Right ventricle myocardium superior (tissue), 1 donor: ENCODE measurements around the gene C2CD4A. TPM values are rescaled to one million over a fixed set of nuclear protein-coding genes. Genes with fewer than 3 reads are reported as not detected.

Experiments
- ATAC-seq: fragments of 200-7000 bp; cut with Tn5 transposase; one replicate; pipeline ENCODE4 v1.9.1; 2020; ENCODE audit warnings: mild to moderate bottlenecking; ENCODE audit not compliant: poor library complexity
- DNase-seq: peaks from one replicate; pipeline ENCODE4 v3.0.0-alpha.2; 2020
- intact Hi-C: fragments of 100-400 bp; cut with DNase I; formaldehyde crosslinking; loops from one replicate; pipeline ENCODE4 v1.11.2; 2022
- total RNA-seq: library from RNA; stranded (reverse); fragmentation: NEBNext Ultra II Directional; extraction: Animal tissue kit (Norgen Biotek cat#: 25700); gene quantifications from one replicate; pipeline ENCODE4 v1.2.1, GENCODE V29; 2021
- donor health status: DM: no; HTN: yes; CAD: no; lungs with severe emphysema.

The C2CD4A gene
- total RNA-seq, 1 donor from 2014 or later = not detected

- intact Hi-C loops = no loop called here
- DNase-seq = no peak
- ATAC-seq = no peak
Measured at GRCh38 chr15:62058327-62059028, 8.3 kb upstream of the C2CD4A start.

- no peak for ATAC-seq
- intact Hi-C loops = no loop called here
- DNase-seq = no peak
Measured at GRCh38 chr15:62059108-62059815, 7.5 kb upstream of the C2CD4A start.

- intact Hi-C loops = no loop called here
- DNase-seq = peak; percentile 65
- ATAC-seq = peak; percentile 71
Measured at GRCh38 chr15:62059816-62060112, 7.0 kb upstream of the C2CD4A start.

- DNase-seq (peak; percentile 96), ATAC-seq (peak; percentile 100)
- intact Hi-C loops = no loop called here
Measured at GRCh38 chr15:62060113-62060895, 6.5 kb upstream of the C2CD4A start, which contains the start of gene VPS13C. VPS13C (minus strand) TSS chr15:62060447; CDS start chr15:62060374, 73 bp downstream.

- intact Hi-C loops = no loop called here
- peak; percentile 5 for ATAC-seq
Measured at GRCh38 chr15:62060896-62061280, 5.9 kb upstream of the C2CD4A start.

GRCh38 chr15:62063825-62064635 lies 2.7 kb upstream of the C2CD4A start:
- DNase-seq (no peak), ATAC-seq (no peak)
- intact Hi-C loops = no loop called here

More at GRCh38 chr15:62060896-62061280, 5.9 kb upstream of the C2CD4A start:
- DNase-seq = no peak

- intact Hi-C loops = no loop called here
- peak; percentile 40 for ATAC-seq
- peak; percentile 56 for DNase-seq
Measured at GRCh38 chr15:62067448-62068044, 769 bp downstream of the C2CD4A start.

GRCh38 chr15:62068071-62068809 lies 1.5 kb downstream of the C2CD4A start:
- intact Hi-C loops = no loop called here
- peak; percentile 74 for DNase-seq
- peak; percentile 73 for ATAC-seq

GRCh38 chr15:62068810-62069167 lies 2.0 kb downstream of the C2CD4A start:
- intact Hi-C loops = no loop called here
- no peak for ATAC-seq
- no peak for DNase-seq

GRCh38 chr15:62069551-62069950 lies 2.8 kb downstream of the C2CD4A start:
- no peak for DNase-seq
- ATAC-seq = no peak
- intact Hi-C loops = no loop called here

GRCh38 chr15:62071711-62072308 lies 5.0 kb downstream of the C2CD4A start:
- ATAC-seq (no peak), DNase-seq (no peak)
- intact Hi-C loops = loop anchor here (10.0 kb wide), 1 partner anchor 233 kb away; no protein-coding TSS in a partner anchor

- peak; percentile 46 for DNase-seq
- ATAC-seq = no peak
- intact Hi-C loops = loop anchor here (10.0 kb wide), 1 partner anchor 229 kb away; no protein-coding TSS in a partner anchor
Measured at GRCh38 chr15:62075595-62076277, 9.0 kb downstream of the C2CD4A start.

GRCh38 chr15:62079594-62079993 lies 12.8 kb downstream of the C2CD4A start:
- intact Hi-C loops = loop anchor here (10.0 kb wide), 1 partner anchor 225 kb away; no protein-coding TSS in a partner anchor
- DNase-seq (no peak), ATAC-seq (no peak)

GRCh38 chr15:62083194-62084154 lies 16.7 kb downstream of the C2CD4A start:
- intact Hi-C loops = no loop called here
- DNase-seq = no peak

GRCh38 chr15:62085740-62086139 lies 19.0 kb downstream of the C2CD4A start:
- no peak for DNase-seq
- ATAC-seq = no peak
- intact Hi-C loops = no loop called here

More at GRCh38 chr15:62083194-62084154, 16.7 kb downstream of the C2CD4A start:
- no peak for ATAC-seq
